ENCODE results near the gene CCDC57. TPM values are rescaled to one million over a fixed set of nuclear protein-coding genes. Genes with fewer than 3 reads are reported as not detected.

CCDC57 gene
- total RNA-seq, 4 donors from 2014 or later = 8.8 to 31.5 (median 17.1) TPM

DNA sequence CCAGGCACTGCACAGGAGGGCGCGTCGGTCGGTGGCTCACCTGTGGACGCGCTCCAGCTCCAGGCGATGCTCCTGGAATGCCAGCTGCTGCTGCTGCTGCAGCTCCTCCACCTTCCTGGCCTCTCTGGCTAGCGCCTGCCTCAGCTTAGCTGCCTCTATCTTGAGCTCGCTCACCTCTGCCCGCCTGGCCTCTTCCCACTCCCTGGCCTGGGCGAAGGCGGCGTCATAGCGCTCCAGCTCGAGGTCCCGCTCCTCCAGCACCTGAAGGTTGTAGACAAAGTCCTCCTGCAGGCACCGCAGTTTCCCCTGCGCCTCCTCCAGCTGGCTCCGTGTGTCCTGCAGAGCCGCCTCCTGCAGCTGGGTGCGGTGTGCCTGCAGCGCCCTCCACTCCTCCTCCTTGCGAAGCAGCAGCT, 11.1 kb downstream of the CCDC57 start:
- TF ChIP-seq, protein P1, sequence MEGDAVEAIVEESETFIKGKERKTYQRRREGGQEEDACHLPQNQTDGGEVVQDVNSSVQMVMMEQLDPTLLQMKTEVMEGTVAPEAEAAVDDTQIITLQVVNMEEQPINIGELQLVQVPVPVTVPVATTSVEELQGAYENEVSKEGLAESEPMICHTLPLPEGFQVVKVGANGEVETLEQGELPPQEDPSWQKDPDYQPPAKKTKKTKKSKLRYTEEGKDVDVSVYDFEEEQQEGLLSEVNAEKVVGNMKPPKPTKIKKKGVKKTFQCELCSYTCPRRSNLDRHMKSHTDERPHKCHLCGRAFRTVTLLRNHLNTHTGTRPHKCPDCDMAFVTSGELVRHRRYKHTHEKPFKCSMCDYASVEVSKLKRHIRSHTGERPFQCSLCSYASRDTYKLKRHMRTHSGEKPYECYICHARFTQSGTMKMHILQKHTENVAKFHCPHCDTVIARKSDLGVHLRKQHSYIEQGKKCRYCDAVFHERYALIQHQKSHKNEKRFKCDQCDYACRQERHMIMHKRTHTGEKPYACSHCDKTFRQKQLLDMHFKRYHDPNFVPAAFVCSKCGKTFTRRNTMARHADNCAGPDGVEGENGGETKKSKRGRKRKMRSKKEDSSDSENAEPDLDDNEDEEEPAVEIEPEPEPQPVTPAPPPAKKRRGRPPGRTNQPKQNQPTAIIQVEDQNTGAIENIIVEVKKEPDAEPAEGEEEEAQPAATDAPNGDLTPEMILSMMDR (IDR thresholded peaks at IDR 0.05; ENCODE audit: low read depth) = no peak

- TF ChIP-seq, protein P1 (IDR thresholded peaks at IDR 0.05; ENCODE audit: low read depth) = no peak
Measured at GRCh38 chr17:82200743-82201497, 11.7 kb downstream of the CCDC57 start.

DNA sequence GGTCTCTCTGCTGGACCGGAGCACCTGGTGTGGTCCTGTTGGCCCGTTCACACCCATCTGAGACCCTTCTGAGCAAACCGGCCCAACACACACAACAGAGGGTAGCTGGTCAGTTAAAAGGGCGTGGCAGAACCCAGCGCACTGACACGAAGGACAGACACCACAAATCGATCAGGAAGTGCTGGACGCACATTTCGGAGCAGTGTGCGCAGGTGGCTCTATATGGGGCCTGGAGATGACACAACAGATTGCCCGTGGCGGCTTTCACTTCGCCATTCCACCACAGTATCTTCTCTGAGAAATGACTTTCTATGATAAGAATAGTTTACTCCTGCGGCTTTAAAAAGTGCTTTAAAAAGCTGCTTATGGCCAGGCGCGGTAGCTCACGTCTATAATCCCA, 12.5 kb downstream of the CCDC57 start:
- TF ChIP-seq, protein P1 (IDR thresholded peaks at IDR 0.05; ENCODE audit: low read depth) = no peak

- TF ChIP-seq, protein P1 (IDR thresholded peaks at IDR 0.05; ENCODE audit: low read depth) = no peak
Measured at GRCh38 chr17:82199496-82199895, 13.1 kb downstream of the CCDC57 start.

DNA sequence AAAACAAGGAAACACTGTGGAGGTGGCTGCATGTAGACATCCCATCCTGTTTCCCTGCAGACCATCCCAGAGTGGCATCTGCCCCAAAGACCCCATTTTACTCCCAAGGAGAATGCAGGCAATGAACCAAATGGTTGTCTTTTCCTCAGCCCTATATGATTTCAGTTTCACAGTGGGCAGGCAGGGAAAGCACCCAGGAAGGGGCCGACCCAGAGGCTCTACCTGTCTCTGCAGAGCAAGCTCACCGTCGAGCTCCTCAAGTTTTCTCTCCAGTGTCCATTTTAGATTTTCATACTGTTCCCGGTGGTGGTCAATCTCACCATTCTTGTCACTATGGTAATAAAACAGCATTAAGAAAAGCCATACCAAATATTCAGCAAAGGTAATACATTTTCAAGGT, 14.6 kb downstream of the CCDC57 start:
- TF ChIP-seq, protein P1 (IDR thresholded peaks at IDR 0.05; ENCODE audit: low read depth) = no peak

GRCh38 chr17:82195675-82196672, 16.7 kb downstream of the CCDC57 start:
- TF ChIP-seq, protein P1 (IDR thresholded peaks at IDR 0.05; ENCODE audit: low read depth) = no peak

GRCh38 chr17:82194765-82195164, 17.9 kb downstream of the CCDC57 start:
- TF ChIP-seq, protein P1 (IDR thresholded peaks at IDR 0.05; ENCODE audit: low read depth) = no peak
